ENCODE data around the gene GSTM3.
"Not testable (repeated sequence)": the region's sequence is repeated elsewhere in the genome, so short reads cannot be mapped to it uniquely, and the experiment has no call there.

The GSTM3 gene

GRCh38 chr1:109751531-109752260 is 10.9 kb upstream of the GSTM3 start:
- no peak for TF ChIP-seq CTCF (IDR thresholded peaks at IDR 0.05; ENCODE audit: insufficient read depth, low read depth, low read length, missing control alignments)
- H3K4me3 ChIP-seq (ENCODE audit: low read length) = no peak overlapping the region
- DNase-seq (ENCODE audit: low read depth) = no peak

GRCh38 chr1:109750920-109751319 is 10.1 kb upstream of the GSTM3 start:
- H3K4me3 ChIP-seq (ENCODE audit: low read length) = no peak overlapping the region
- DNase-seq (ENCODE audit: low read depth) = no peak
- TF ChIP-seq CTCF (IDR thresholded peaks at IDR 0.05; ENCODE audit: insufficient read depth, low read depth, low read length, missing control alignments) = no peak

GRCh38 chr1:109750241-109750882 is 9.5 kb upstream of the GSTM3 start:
- H3K4me3 ChIP-seq (ENCODE audit: low read length) = no peak overlapping the region
- DNase-seq (ENCODE audit: low read depth) = no peak
- TF ChIP-seq CTCF (IDR thresholded peaks at IDR 0.05; ENCODE audit: insufficient read depth, low read depth, low read length, missing control alignments) = no peak

GRCh38 chr1:109749221-109749620 is 8.4 kb upstream of the GSTM3 start:
- DNase-seq (ENCODE audit: low read depth) = no peak
- TF ChIP-seq CTCF (IDR thresholded peaks at IDR 0.05; ENCODE audit: insufficient read depth, low read depth, low read length, missing control alignments) = no peak
- H3K4me3 ChIP-seq (ENCODE audit: low read length) = no peak overlapping the region

- not testable (repeated sequence) for DNase-seq (ENCODE audit: low read depth); H3K4me3 ChIP-seq (ENCODE audit: low read length)
Measured at GRCh38 chr1:109748311-109748710, 7.5 kb upstream of the GSTM3 start.

- DNase-seq (ENCODE audit: low read depth) = peak; percentile 66
- peak overlapping the region; percentile 64 for H3K4me3 ChIP-seq (ENCODE audit: low read length)
- no peak for TF ChIP-seq CTCF (IDR thresholded peaks at IDR 0.05; ENCODE audit: insufficient read depth, low read depth, low read length, missing control alignments)
Measured at GRCh38 chr1:109739738-109740614, 862 bp downstream of the GSTM3 start.

GRCh38 chr1:109733236-109733870 is 7.5 kb downstream of the GSTM3 start:
- no peak for TF ChIP-seq CTCF (IDR thresholded peaks at IDR 0.05; ENCODE audit: insufficient read depth, low read depth, low read length, missing control alignments)
- H3K4me3 ChIP-seq (ENCODE audit: low read length) = no peak overlapping the region
- no peak for DNase-seq (ENCODE audit: low read depth)

All from epithelial cell of esophagus (primary cell).